ENCODE data around the gene LRPPRC.

LRPPRC gene

GRCh38 chr2:43852196-43852730 lies 143.5 kb downstream of the LRPPRC start:
- DNase-seq = no peak

DNA sequence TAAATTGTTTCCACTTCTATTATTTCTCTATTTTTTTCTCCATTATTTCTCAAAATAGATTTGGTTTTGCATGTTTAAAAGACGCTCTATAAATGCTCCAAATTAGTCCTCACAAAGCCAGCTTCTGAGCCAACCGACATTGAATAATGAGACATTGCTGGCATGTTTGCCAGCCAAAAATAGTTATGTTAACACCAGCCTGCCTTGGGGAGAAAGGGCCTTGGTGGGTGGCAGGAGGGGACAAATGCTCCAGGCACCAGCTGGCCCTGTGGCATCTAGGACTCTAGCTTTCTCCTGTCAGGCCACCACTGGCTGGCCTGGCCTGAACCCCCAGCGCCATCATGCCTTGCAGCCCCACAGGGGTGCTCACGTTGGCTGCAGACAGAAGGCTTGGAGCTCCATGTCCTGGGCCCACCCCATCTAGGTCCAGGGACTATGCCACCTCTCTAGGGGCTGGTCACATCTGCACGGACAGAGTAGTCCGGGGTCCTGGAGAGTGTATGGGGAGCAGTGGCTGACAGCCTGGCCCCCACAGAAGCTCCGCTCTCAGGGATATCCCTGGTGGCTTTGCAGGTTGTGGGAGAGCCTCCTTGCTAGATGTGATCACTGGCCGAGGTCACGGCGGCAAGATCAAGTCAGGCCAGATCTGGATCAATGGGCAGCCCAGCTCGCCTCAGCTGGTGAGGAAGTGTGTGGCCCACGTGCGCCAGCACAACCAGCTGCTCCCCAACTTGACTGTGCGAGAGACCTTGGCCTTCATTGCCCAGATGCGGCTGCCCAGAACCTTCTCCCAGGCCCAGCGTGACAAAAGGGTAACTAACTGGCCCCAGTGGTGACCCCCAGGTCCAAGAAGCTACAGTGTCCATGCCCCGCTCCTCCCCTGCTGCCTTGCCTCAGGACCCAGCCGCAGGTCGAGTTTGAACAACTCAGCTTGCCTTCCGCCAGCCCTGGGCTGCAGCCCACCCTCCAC lies 144.5 kb downstream of the LRPPRC start:
- no peak for DNase-seq

GRCh38 chr2:43848214-43848613 lies 147.6 kb downstream of the LRPPRC start:
- no peak for DNase-seq

GRCh38 chr2:43846140-43846793 lies 149.5 kb downstream of the LRPPRC start:
- DNase-seq = no peak

DNA sequence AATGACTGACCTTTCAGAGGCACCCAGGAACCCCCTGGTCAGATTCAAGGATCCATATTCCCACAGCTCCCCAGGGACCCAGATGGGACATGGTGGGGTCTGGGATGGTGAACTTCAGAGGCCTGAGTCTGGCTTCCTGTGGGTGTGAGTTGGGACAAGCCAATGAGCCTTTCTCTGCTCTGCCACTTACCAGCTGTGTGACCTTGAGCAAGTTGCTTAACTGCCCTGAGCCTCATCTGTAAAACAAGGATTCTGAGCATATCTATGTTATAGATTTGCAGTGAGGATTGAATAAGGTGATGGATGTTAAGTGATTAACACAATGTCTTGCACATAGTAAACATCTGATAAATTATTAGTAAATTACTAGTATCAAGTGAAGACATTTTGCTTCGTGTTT lies 150.6 kb downstream of the LRPPRC start:
- DNase-seq = no peak

- DNase-seq = no peak
Observed at GRCh38 chr2:43842866-43843226, 152.9 kb downstream of the LRPPRC start.

GRCh38 chr2:43841949-43842865 lies 153.6 kb downstream of the LRPPRC start:
- no peak for DNase-seq

- DNase-seq = no peak
Observed at GRCh38 chr2:43840965-43841364, 154.8 kb downstream of the LRPPRC start.

GRCh38 chr2:43839776-43840564 lies 155.8 kb downstream of the LRPPRC start:
- no peak for DNase-seq

GRCh38 chr2:43838560-43839267 lies 157.1 kb downstream of the LRPPRC start, which contains the start of the genes ABCG5 and ABCG8:
Gene ABCG5, minus strand, starts transcription at chr2:43838839. Its CDS starts 160 bp downstream, at chr2:43838679.
Gene ABCG8, plus strand, starts transcription at chr2:43838971. Its CDS starts 83 bp downstream, at chr2:43839054.
- no peak for DNase-seq

GRCh38 chr2:43837831-43838559 lies 157.8 kb downstream of the LRPPRC start:
- DNase-seq = no peak

GRCh38 chr2:43837033-43837432 lies 158.8 kb downstream of the LRPPRC start:
- no peak for DNase-seq

All from stimulated activated CD4-positive, alpha-beta T cell treated with anti-CD3 and anti-CD28 coated beads, Interleukin-12 subunit alpha, Interleukin-12 subunit beta, amount 100 ng/mL, for 4 hours (primary cell).